H9 (cell line): ENCODE results near the gene ATG4D. TPM values are rescaled to one million over a fixed set of nuclear protein-coding genes. Genes with fewer than 3 reads are reported as not detected.

Source experiments
- DNase-seq: peaks from one replicate; pipeline ENCODE4 v3.0.0-alpha.2; 2017
- H2AFZ ChIP-seq: one replicate; pipeline ENCODE4 v1.6.1; 2013; ENCODE audit warnings: mild to moderate bottlenecking, low read length, control low read depth, moderate library complexity
- H2AK5ac ChIP-seq: 2 replicates; pipeline ENCODE4 v1.6.1; 2013; ENCODE audit warnings: low read length, control low read depth, mixed read lengths; ENCODE audit not compliant: insufficient read length
- H2BK120ac ChIP-seq: one replicate; pipeline ENCODE4 v1.6.1; 2013; ENCODE audit warnings: low read depth, mild to moderate bottlenecking, low read length, control low read depth, inconsistent platforms; ENCODE audit not compliant: poor library complexity, severe bottlenecking
- H2BK12ac ChIP-seq: 2 replicates; pipeline ENCODE4 v1.6.1; 2013; ENCODE audit warnings: low read length, control low read depth, mixed read lengths, low read depth; ENCODE audit not compliant: insufficient read length
- H2BK15ac ChIP-seq: 2 replicates; pipeline ENCODE4 v1.6.1; 2013; ENCODE audit warnings: low read depth, low read length, control low read depth
- H2BK20ac ChIP-seq: one replicate; pipeline ENCODE4 v1.6.1; 2013; ENCODE audit warnings: low read depth, mild to moderate bottlenecking, low read length, control low read depth, inconsistent platforms; ENCODE audit not compliant: poor library complexity, severe bottlenecking
- H2BK5ac ChIP-seq: 2 replicates; pipeline ENCODE4 v1.6.1; 2013; ENCODE audit warnings: low read length, control low read depth, mixed read lengths; ENCODE audit not compliant: insufficient read length
- H3K14ac ChIP-seq: 2 replicates; pipeline ENCODE4 v1.6.1; 2013; ENCODE audit warnings: low read length, control low read depth; ENCODE audit not compliant: insufficient read depth
- H3K18ac ChIP-seq: 2 replicates; pipeline ENCODE4 v1.6.1; 2013; ENCODE audit warnings: low read depth, mild to moderate bottlenecking, mixed read lengths, low read length, control low read depth; ENCODE audit not compliant: insufficient read length
- H3K23ac ChIP-seq: 2 replicates; pipeline ENCODE4 v1.6.1; 2013; ENCODE audit warnings: low read length, control low read depth, mixed read lengths, low read depth; ENCODE audit not compliant: insufficient read length
- H3K23me2 ChIP-seq: 2 replicates; pipeline ENCODE4 v1.6.1; 2013; ENCODE audit warnings: low read depth, mild to moderate bottlenecking, mixed read lengths, low read length, control low read depth; ENCODE audit not compliant: insufficient read length, poor library complexity, severe bottlenecking
- H3K27ac ChIP-seq: 2 replicates; pipeline ENCODE4 v1.5.1; 2013; ENCODE audit warnings: low read length, control low read depth, mixed read lengths, low read depth; ENCODE audit not compliant: insufficient read length
- H3K27me3 ChIP-seq: 2 replicates; pipeline ENCODE4 v1.6.1; 2013; ENCODE audit warnings: low read length, control low read depth, inconsistent platforms; ENCODE audit not compliant: insufficient read depth
- H3K4ac ChIP-seq: 2 replicates; pipeline ENCODE4 v1.6.1; 2013; ENCODE audit warnings: low read depth, mild to moderate bottlenecking, control low read depth, inconsistent platforms, low read length, moderate library complexity
- H3K4me1 ChIP-seq: 2 replicates; pipeline ENCODE4 v1.6.1; 2013; ENCODE audit warnings: low read length, control low read depth, inconsistent platforms; ENCODE audit not compliant: insufficient read depth
- H3K4me2 ChIP-seq: 2 replicates; pipeline ENCODE4 v1.6.1; 2013; ENCODE audit warnings: low read length, control low read depth, mixed read lengths; ENCODE audit not compliant: insufficient read length, insufficient read depth
- H3K56ac ChIP-seq: 2 replicates; pipeline ENCODE4 v1.6.1; 2013; ENCODE audit warnings: low read depth, mild to moderate bottlenecking, mixed read lengths, low read length, control low read depth; ENCODE audit not compliant: insufficient read length
- H3K79me1 ChIP-seq: 2 replicates; pipeline ENCODE4 v1.6.1; 2013; ENCODE audit warnings: low read depth, mild to moderate bottlenecking, moderate library complexity, low read length, control low read depth, inconsistent platforms; ENCODE audit not compliant: insufficient read depth, poor library complexity, severe bottlenecking
- H3K79me2 ChIP-seq: 2 replicates; pipeline ENCODE4 v1.6.1; 2013; ENCODE audit warnings: low read length, control low read depth, inconsistent platforms; ENCODE audit not compliant: insufficient read depth
- H3K9ac ChIP-seq: 2 replicates; pipeline ENCODE4 v1.6.1; 2013; ENCODE audit warnings: low read length, control low read depth, mixed read lengths; ENCODE audit not compliant: insufficient read length; ENCODE audit errors: extremely low read depth
- H3K9me3 ChIP-seq: one replicate; pipeline ENCODE4 v1.6.1; 2013; ENCODE audit warnings: low read depth, low read length, inconsistent platforms; ENCODE audit not compliant: control insufficient read depth
- H3T11ph ChIP-seq: one replicate; pipeline ENCODE4 v1.6.1; 2013; ENCODE audit warnings: mild to moderate bottlenecking, low read length, control low read depth, inconsistent platforms
- H4K20me1 ChIP-seq: one replicate; pipeline ENCODE4 v1.6.1; 2013; ENCODE audit not compliant: control insufficient read depth, insufficient read length, insufficient read depth
- H4K5ac ChIP-seq: 2 replicates; pipeline ENCODE4 v1.6.1; 2013; ENCODE audit warnings: low read depth, mild to moderate bottlenecking, mixed read lengths, low read length, control low read depth; ENCODE audit not compliant: insufficient read length
- H4K8ac ChIP-seq: replicated peaks from 2 replicates; pipeline ENCODE4 v1.6.1; 2013; ENCODE audit warnings: low read length, control low read depth, mixed read lengths, low read depth; ENCODE audit not compliant: insufficient read length
- H4K91ac ChIP-seq: 2 replicates; pipeline ENCODE4 v1.6.1; 2013; ENCODE audit warnings: low read depth, mild to moderate bottlenecking, moderate library complexity, mixed read lengths, low read length, control low read depth; ENCODE audit not compliant: insufficient read length
- H3K27ac Mint-ChIP-seq, 3 experiments: 2 replicates in 2 of 3; 3 replicates in 1 of 3; pipeline ENCODE4 v1.8.0; 2020 to 2021; ENCODE audit warnings: mixed read lengths in 3 of 3, mild to moderate bottlenecking in 1 of 3, moderate library complexity in 1 of 3
- H3K27me3 Mint-ChIP-seq: 2 replicates; pipeline ENCODE4 v1.8.0; 2021; ENCODE audit warnings: low read depth, mild to moderate bottlenecking, moderate library complexity, mixed read lengths
- H3K36me3 Mint-ChIP-seq, 3 experiments: 2 replicates in 2 of 3; 3 replicates in 1 of 3; pipeline ENCODE4 v1.8.0; 2020 to 2021; ENCODE audit warnings: low read depth in 3 of 3, mixed read lengths in 3 of 3; ENCODE audit not compliant: insufficient read depth in 1 of 3
- H3K4me1 Mint-ChIP-seq, 2 experiments: 2 replicates each; pipeline ENCODE4 v1.8.0; 2020; ENCODE audit warnings: mixed read lengths in 2 of 2
- H3K4me3 Mint-ChIP-seq, 2 experiments: 2 replicates in 1 of 2; 3 replicates in 1 of 2; pipeline ENCODE4 v1.8.0; 2020 to 2021; ENCODE audit warnings: mild to moderate bottlenecking in 2 of 2, mixed read lengths in 2 of 2, moderate library complexity in 1 of 2
- H3K9me3 Mint-ChIP-seq, 2 experiments: 2 replicates in 1 of 2; 3 replicates in 1 of 2; pipeline ENCODE4 v1.8.0; 2020; ENCODE audit warnings: mild to moderate bottlenecking in 2 of 2, mixed read lengths in 2 of 2, moderate library complexity in 1 of 2
- WGBS: extraction: QIAGEN DNeasy Blood & Tissue Kit; methylation state at CpG from one replicate; pipeline ENCODE4 v1.1.7; 2013; ENCODE audit warnings: missing lambda C conversion rate, low lambda C conversion rate, mixed read lengths; ENCODE audit not compliant: insufficient read length; ENCODE audit errors: extremely low coverage; 5-methylcytosine and 5-hydroxymethylcytosine counted together
- total RNA-seq: library from RNA; stranded (reverse); gene quantifications from 2 replicates; pipeline ENCODE4 v1.2.1, GENCODE V29; 2021
- TF ChIP-seq, protein P1 (sequence below): fragments of 200-600 bp; sonication (generic); conservative IDR thresholded peaks from 3 replicates; pipeline ENCODE4 v1.8.0; 2021; ENCODE audit warnings: antibody characterized with exemption, mild to moderate bottlenecking

Gene ATG4D
- total RNA-seq, 1 experiment from 2014 or later = 55.8 TPM

DNA sequence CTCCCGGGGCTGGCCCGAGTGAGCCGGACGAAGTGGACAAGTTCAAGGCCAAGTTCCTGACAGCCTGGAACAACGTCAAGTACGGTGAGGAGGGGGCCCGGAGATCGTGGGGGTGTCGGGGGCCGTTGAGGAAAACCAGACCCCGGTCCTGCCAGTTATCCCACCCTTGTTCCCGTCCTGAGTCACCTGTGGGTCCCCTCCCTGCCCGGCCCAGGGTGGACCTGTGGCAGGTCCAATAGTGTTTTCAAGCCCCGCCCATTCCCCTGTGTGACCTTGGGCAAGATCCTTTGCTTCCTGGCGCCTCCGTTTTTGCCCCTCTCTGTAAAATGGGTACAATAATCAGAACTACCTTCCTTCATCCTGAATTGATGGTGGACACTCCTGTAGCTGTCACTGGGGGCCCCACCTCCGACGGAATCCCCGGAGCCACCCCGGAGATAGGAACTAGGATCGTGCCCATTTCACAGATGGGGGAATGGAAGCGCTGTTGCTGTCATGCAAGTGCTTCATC, 593 bp downstream of the ATG4D start:
- H3K9me3 Mint-ChIP-seq = no peaks in the 10 kb centered on the region
- Histone ChIP-seq H3K4me1 (no peaks in the 10 kb centered on the region), H3K23ac (no peak overlapping the region), H4K5ac (no peak overlapping the region), H2BK120ac (no peak overlapping the region), H4K91ac (no peak overlapping the region), H2BK20ac (no peak overlapping the region), H3K56ac (no peak overlapping the region), H2BK15ac (no peak overlapping the region), H3K79me1 (no peaks in the 10 kb centered on the region), H3K23me2 (no peaks in the 10 kb centered on the region), H3K18ac (no peak overlapping the region), H3K27me3 (no peaks in the 10 kb centered on the region), H2BK5ac (no peak overlapping the region), H3K9me3 (no peaks in the 10 kb centered on the region), H3K27ac (no peak overlapping the region), H2BK12ac (no peak overlapping the region), H3K79me2 (no peaks in the 10 kb centered on the region), H3K9ac (peak overlapping the region; percentile 12), H2AFZ (no peak overlapping the region), H3T11ph (no peak overlapping the region), H3K4me2 (peak overlapping the region; percentile 53), H4K20me1 (no peaks in the 10 kb centered on the region), H4K8ac (no peak overlapping the region), H3K4ac (no peak overlapping the region), H3K14ac (no peak overlapping the region), H2AK5ac (no peak overlapping the region)
- H3K27ac Mint-ChIP-seq = peak overlapping the region in 2 of 3 experiments; percentile 88 to 91; a peak in 4 of 7 replicates
- no CpG with 5 or more reads among the region's 22 CpGs for WGBS
- H3K4me1 Mint-ChIP-seq = peaks cover 4 to 12% of the 10 kb centered on the region in 2 experiments
- H3K27me3 Mint-ChIP-seq = peaks cover 2% of the 10 kb centered on the region; the same call in 1 of the 2 replicates
- DNase-seq = no peak
- TF ChIP-seq, protein P1, sequence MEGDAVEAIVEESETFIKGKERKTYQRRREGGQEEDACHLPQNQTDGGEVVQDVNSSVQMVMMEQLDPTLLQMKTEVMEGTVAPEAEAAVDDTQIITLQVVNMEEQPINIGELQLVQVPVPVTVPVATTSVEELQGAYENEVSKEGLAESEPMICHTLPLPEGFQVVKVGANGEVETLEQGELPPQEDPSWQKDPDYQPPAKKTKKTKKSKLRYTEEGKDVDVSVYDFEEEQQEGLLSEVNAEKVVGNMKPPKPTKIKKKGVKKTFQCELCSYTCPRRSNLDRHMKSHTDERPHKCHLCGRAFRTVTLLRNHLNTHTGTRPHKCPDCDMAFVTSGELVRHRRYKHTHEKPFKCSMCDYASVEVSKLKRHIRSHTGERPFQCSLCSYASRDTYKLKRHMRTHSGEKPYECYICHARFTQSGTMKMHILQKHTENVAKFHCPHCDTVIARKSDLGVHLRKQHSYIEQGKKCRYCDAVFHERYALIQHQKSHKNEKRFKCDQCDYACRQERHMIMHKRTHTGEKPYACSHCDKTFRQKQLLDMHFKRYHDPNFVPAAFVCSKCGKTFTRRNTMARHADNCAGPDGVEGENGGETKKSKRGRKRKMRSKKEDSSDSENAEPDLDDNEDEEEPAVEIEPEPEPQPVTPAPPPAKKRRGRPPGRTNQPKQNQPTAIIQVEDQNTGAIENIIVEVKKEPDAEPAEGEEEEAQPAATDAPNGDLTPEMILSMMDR = no peak
- H3K36me3 Mint-ChIP-seq = peaks cover 10 to 21% (median 21%) of the 10 kb centered on the region in 3 experiments; a peak in 6 of 7 replicates
- H3K4me3 Mint-ChIP-seq = peak overlapping the region; percentile 89
